ENCODE measurements around the gene PMS2.

DNA sequence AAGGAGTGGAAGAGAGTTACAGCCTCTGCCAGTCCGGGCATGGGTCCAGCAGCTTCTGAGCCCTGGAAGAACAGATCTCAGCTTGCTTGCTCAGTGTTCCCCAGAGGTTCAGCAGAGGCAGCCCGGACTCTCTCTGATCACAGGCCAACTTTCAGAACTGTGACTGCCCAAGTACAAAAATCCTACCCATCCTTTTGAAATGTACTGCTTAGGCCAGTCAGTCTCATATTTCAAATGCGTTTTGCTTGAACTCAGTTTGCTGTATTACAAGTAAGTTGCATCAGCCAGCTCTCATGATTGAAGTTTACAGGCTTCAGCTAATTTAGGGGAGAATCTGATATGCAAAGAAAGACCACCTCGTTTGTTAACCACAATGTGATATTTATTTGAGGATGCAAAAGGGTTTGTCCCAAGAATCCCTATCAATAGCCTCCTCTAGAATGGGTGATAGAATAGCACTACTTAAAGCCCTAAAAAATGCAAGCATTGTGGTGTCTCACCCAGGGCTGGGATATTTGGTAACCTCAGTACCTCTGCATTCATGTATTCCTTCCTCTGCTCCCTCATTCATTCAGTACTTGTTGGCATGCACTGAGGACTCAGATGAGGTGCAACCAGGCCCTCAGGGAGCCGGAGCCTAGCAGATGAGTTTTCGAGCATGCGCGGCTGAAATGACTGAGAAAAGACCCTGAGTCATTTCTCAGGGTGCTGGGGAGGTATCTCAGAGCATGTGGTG is 7.2 kb upstream of the PMS2 start:
- TF ChIP-seq, protein P1, sequence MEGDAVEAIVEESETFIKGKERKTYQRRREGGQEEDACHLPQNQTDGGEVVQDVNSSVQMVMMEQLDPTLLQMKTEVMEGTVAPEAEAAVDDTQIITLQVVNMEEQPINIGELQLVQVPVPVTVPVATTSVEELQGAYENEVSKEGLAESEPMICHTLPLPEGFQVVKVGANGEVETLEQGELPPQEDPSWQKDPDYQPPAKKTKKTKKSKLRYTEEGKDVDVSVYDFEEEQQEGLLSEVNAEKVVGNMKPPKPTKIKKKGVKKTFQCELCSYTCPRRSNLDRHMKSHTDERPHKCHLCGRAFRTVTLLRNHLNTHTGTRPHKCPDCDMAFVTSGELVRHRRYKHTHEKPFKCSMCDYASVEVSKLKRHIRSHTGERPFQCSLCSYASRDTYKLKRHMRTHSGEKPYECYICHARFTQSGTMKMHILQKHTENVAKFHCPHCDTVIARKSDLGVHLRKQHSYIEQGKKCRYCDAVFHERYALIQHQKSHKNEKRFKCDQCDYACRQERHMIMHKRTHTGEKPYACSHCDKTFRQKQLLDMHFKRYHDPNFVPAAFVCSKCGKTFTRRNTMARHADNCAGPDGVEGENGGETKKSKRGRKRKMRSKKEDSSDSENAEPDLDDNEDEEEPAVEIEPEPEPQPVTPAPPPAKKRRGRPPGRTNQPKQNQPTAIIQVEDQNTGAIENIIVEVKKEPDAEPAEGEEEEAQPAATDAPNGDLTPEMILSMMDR (IDR thresholded peaks at IDR 0.05 in 8 of 11, conservative IDR thresholded peaks at IDR 0.05 in 3 of 11), result no peak
- no peak for TF ChIP-seq POLR2A (IDR thresholded peaks at IDR 0.05)
- no peak for TF ChIP-seq POLR2AphosphoS5 (IDR thresholded peaks at IDR 0.05)
